HepG2 (cell line): ENCODE measurements around the gene RWDD4. TPM values are rescaled to one million over a fixed set of nuclear protein-coding genes. Genes with fewer than 3 reads are reported as not detected.
A peak's percentile ranks its signal among the peaks of the same experiment; 100 is the strongest.

Experiments used
- DMAP1 ChIP-seq: IDR thresholded peaks from 2 replicates; pipeline ENCODE4 v1.6.1; 2016
- ERF ChIP-seq: IDR thresholded peaks from 2 replicates; pipeline ENCODE4 v1.6.1; 2018; ENCODE audit warnings: missing biosample characterization, missing genetic modification reagents
- FOXM1 ChIP-seq: sonication (generic); formaldehyde crosslinking; IDR thresholded peaks from 2 replicates; pipeline ENCODE4 v1.5.0; 2020; ENCODE audit warnings: missing genetic modification reagents
- HNRNPK ChIP-seq: fragments of 200-400 bp; formaldehyde crosslinking; IDR thresholded peaks from 2 replicates; pipeline ENCODE4 v1.6.1; 2018; ENCODE audit warnings: low read length, low read depth, moderate library complexity, mild to moderate bottlenecking; ENCODE audit not compliant: poor library complexity, severe bottlenecking
- ISL2 ChIP-seq: sonication (generic); formaldehyde crosslinking; IDR thresholded peaks from 2 replicates; pipeline ENCODE4 v1.5.0; 2020; ENCODE audit warnings: missing genetic modification reagents
- KAT8 ChIP-seq: IDR thresholded peaks from 2 replicates; pipeline ENCODE4 v1.6.1; 2016; ENCODE audit warnings: missing genetic modification reagents, missing compliant biosample characterization
- KDM5B ChIP-seq: sonication (generic); formaldehyde crosslinking; IDR thresholded peaks from 2 replicates; pipeline ENCODE4 v1.4.0; 2020; ENCODE audit warnings: missing genetic modification reagents, mild to moderate bottlenecking, borderline replicate concordance
- KLF6 ChIP-seq: IDR thresholded peaks from 2 replicates; pipeline ENCODE4 v1.8.0; 2016; ENCODE audit warnings: missing biosample characterization, missing genetic modification reagents
- KMT2A ChIP-seq: sonication (generic); formaldehyde crosslinking; IDR thresholded peaks from 2 replicates; pipeline ENCODE4 v1.4.0; 2020; ENCODE audit warnings: missing genetic modification reagents
- KMT2B ChIP-seq: IDR thresholded peaks from 2 replicates; pipeline ENCODE4 v1.6.1; 2016; ENCODE audit warnings: missing genetic modification reagents, missing compliant biosample characterization
- NFE2L1 ChIP-seq: sonication (generic); formaldehyde crosslinking; IDR thresholded peaks from 2 replicates; pipeline ENCODE4 v1.4.0; 2020; ENCODE audit warnings: missing genetic modification reagents, mild to moderate bottlenecking, borderline replicate concordance
- NPAS2 ChIP-seq: sonication (generic); formaldehyde crosslinking; IDR thresholded peaks from 2 replicates; pipeline ENCODE4 v1.8.0; 2022; ENCODE audit warnings: mild to moderate bottlenecking, missing genetic modification reagents, borderline replicate concordance
- REPIN1 ChIP-seq: sonication (generic); formaldehyde crosslinking; IDR thresholded peaks from 2 replicates; pipeline ENCODE4 v1.8.0; 2022; ENCODE audit warnings: missing genetic modification reagents, low read depth, mild to moderate bottlenecking, borderline replicate concordance
- SALL1 ChIP-seq: sonication (generic); formaldehyde crosslinking; IDR thresholded peaks from 2 replicates; pipeline ENCODE4 v1.8.0; 2022; ENCODE audit warnings: mild to moderate bottlenecking, missing genetic modification reagents
- SIX4 ChIP-seq: sonication (generic); formaldehyde crosslinking; IDR thresholded peaks from 2 replicates; pipeline ENCODE4 v1.4.0; 2020; ENCODE audit warnings: missing genetic modification reagents
- SMAD9 ChIP-seq: sonication (generic); formaldehyde crosslinking; IDR thresholded peaks from 2 replicates; pipeline ENCODE4 v1.5.1; 2020; ENCODE audit warnings: mild to moderate bottlenecking, missing genetic modification reagents
- ZNF230 ChIP-seq: sonication (generic); formaldehyde crosslinking; IDR thresholded peaks from 2 replicates; pipeline ENCODE4 v1.4.0; 2020; ENCODE audit warnings: mild to moderate bottlenecking, missing genetic modification reagents
- ZNF362 ChIP-seq: sonication (generic); formaldehyde crosslinking; IDR thresholded peaks from 2 replicates; pipeline ENCODE4 v1.4.0; 2020; ENCODE audit warnings: missing genetic modification reagents, mild to moderate bottlenecking, borderline replicate concordance
- ZNF547 ChIP-seq: sonication (generic); formaldehyde crosslinking; IDR thresholded peaks from 2 replicates; pipeline ENCODE4 v1.5.1; 2020; ENCODE audit warnings: mild to moderate bottlenecking, missing genetic modification reagents
- ZNF607 ChIP-seq: sonication (generic); formaldehyde crosslinking; IDR thresholded peaks from 2 replicates; pipeline ENCODE4 v1.5.1; 2020; ENCODE audit warnings: missing genetic modification reagents, mild to moderate bottlenecking, borderline replicate concordance
- ZNF709 ChIP-seq: sonication (generic); formaldehyde crosslinking; IDR thresholded peaks from 2 replicates; pipeline ENCODE4 v1.5.0; 2020; ENCODE audit warnings: mild to moderate bottlenecking, missing genetic modification reagents
- polyA plus RNA-seq, 8 experiments: library from polyadenylated mRNA; depleted of rRNA in 3 of 8; stranded (reverse) in 7 of 8; unstranded in 1 of 8; fragments of >200 nt; fragmentation: Illumina TruSeq in 4 of 8; extraction: Trizol in 4 of 8; gene quantifications; 2 replicates each; pipeline versions ENCODE4 v1.2.1 to v1.2.3, GENCODE V29; 2011 to 2016; ENCODE audit warnings: low read depth in 4 of 8, missing spikeins in 1 of 8, mixed read lengths in 1 of 8; ENCODE audit not compliant: insufficient read depth in 1 of 8
- total RNA-seq, 5 experiments: library from RNA; depleted of rRNA; stranded (reverse); fragments of >200 nt; fragmentation: Illumina TruSeq; extraction: Trizol; gene quantifications; 2 replicates each; pipeline ENCODE4 v1.2.3, GENCODE V29; 2016; ENCODE audit warnings: low read depth in 1 of 5
- TF ChIP-seq, protein P1 (sequence below): sonication (generic); formaldehyde crosslinking; IDR thresholded peaks from 2 replicates; pipeline ENCODE4 v1.4.0; 2020; ENCODE audit warnings: missing genetic modification reagents, borderline replicate concordance
- TF ChIP-seq, protein P2 (sequence below): sonication (generic); formaldehyde crosslinking; IDR thresholded peaks from 2 replicates; pipeline ENCODE4 v1.4.0; 2020; ENCODE audit warnings: missing genetic modification reagents

RWDD4 gene
- total and polyA plus RNA-seq, 2 of the 13 experiments (the other 11 are each of a cell fraction or from before 2014, with no cell fraction given) = 10.2 to 25.4 TPM

- TF ChIP-seq, protein P1, sequence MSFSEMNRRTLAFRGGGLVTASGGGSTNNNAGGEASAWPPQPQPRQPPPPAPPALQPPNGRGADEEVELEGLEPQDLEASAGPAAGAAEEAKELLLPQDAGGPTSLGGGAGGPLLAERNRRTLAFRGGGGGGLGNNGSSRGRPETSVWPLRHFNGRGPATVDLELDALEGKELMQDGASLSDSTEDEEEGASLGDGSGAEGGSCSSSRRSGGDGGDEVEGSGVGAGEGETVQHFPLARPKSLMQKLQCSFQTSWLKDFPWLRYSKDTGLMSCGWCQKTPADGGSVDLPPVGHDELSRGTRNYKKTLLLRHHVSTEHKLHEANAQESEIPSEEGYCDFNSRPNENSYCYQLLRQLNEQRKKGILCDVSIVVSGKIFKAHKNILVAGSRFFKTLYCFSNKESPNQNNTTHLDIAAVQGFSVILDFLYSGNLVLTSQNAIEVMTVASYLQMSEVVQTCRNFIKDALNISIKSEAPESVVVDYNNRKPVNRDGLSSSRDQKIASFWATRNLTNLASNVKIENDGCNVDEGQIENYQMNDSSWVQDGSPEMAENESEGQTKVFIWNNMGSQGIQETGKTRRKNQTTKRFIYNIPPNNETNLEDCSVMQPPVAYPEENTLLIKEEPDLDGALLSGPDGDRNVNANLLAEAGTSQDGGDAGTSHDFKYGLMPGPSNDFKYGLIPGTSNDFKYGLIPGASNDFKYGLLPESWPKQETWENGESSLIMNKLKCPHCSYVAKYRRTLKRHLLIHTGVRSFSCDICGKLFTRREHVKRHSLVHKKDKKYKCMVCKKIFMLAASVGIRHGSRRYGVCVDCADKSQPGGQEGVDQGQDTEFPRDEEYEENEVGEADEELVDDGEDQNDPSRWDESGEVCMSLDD = no peak
- TF ChIP-seq SIX4 (0 out of 2 replicates have a peak, but pooled peaks have one; percentile 21), REPIN1 (peak; percentile 70; the same call in 1 of the 2 replicates), KDM5B (CRISPR knock-in tag) (peak; percentile 80; the same call in 1 of the 2 replicates), KAT8 (peak; percentile 75), ZNF362 (CRISPR knock-in tag) (peak; percentile 21; the same call in 1 of the 2 replicates), ZNF709 (CRISPR knock-in tag) (no peak), FOXM1 (CRISPR knock-in tag) (no peak), ERF (peak; percentile 61), KLF6 (CRISPR knock-in tag) (peak; percentile 70; the same call in 1 of the 2 replicates), ZNF547 (peak; percentile 58; the same call in 1 of the 2 replicates), SMAD9 (CRISPR knock-in tag) (no peak), HNRNPK (peak; percentile 22), SALL1 (CRISPR knock-in tag) (peak; percentile 54), NFE2L1 (no peak), ZNF230 (peak; percentile 79; the same call in 1 of the 2 replicates), ZNF607 (CRISPR knock-in tag) (peak; percentile 61), ISL2 (CRISPR knock-in tag) (peak; percentile 67; the same call in 1 of the 2 replicates), KMT2A (CRISPR knock-in tag) (peak; percentile 83; the same call in 1 of the 2 replicates), KMT2B (peak; percentile 87), NPAS2 (CRISPR knock-in tag) (no peak), DMAP1 (peak; percentile 54; the same call in 1 of the 2 replicates)
- TF ChIP-seq, protein P2, sequence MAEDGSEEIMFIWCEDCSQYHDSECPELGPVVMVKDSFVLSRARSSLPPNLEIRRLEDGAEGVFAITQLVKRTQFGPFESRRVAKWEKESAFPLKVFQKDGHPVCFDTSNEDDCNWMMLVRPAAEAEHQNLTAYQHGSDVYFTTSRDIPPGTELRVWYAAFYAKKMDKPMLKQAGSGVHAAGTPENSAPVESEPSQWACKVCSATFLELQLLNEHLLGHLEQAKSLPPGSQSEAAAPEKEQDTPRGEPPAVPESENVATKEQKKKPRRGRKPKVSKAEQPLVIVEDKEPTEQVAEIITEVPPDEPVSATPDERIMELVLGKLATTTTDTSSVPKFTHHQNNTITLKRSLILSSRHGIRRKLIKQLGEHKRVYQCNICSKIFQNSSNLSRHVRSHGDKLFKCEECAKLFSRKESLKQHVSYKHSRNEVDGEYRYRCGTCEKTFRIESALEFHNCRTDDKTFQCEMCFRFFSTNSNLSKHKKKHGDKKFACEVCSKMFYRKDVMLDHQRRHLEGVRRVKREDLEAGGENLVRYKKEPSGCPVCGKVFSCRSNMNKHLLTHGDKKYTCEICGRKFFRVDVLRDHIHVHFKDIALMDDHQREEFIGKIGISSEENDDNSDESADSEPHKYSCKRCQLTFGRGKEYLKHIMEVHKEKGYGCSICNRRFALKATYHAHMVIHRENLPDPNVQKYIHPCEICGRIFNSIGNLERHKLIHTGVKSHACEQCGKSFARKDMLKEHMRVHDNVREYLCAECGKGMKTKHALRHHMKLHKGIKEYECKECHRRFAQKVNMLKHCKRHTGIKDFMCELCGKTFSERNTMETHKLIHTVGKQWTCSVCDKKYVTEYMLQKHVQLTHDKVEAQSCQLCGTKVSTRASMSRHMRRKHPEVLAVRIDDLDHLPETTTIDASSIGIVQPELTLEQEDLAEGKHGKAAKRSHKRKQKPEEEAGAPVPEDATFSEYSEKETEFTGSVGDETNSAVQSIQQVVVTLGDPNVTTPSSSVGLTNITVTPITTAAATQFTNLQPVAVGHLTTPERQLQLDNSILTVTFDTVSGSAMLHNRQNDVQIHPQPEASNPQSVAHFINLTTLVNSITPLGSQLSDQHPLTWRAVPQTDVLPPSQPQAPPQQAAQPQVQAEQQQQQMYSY (CRISPR knock-in tag) = 0 out of 2 replicates have a peak, but pooled peaks have one; percentile 39
These were observed at the start of gene RWDD4, which contains the start of gene TRAPPC11 (continued) for GRCh38 chr4:183659029-183659871.
